Measurements from ENCODE around the gene MROH2B. TPM values are rescaled to one million over a fixed set of nuclear protein-coding genes. Genes with fewer than 3 reads are reported as not detected.

Gene MROH2B
- 1 to 10 TPM in 1 of 5 donors, under 1 TPM in 4; 0.13 to 2.7 (median 0.85) TPM for polyA plus RNA-seq (ENCODE audit: insufficient read depth in 1 of 5, insufficient read length in 5 of 5, low replicate concordance in 1 of 5)
- long read RNA-seq, donor 1 = 0 reads
- long read RNA-seq, donor 2 = 0 reads
- long read RNA-seq, donor 3 = 0 reads
- long read RNA-seq, donor 4 = 0 reads
- long read RNA-seq, donor 5 = 0 reads
- long read RNA-seq, donor 6 = 0 reads
- long read RNA-seq, donor 7 = 0 reads
- long read RNA-seq, donor 8 = 0 reads

DNA sequence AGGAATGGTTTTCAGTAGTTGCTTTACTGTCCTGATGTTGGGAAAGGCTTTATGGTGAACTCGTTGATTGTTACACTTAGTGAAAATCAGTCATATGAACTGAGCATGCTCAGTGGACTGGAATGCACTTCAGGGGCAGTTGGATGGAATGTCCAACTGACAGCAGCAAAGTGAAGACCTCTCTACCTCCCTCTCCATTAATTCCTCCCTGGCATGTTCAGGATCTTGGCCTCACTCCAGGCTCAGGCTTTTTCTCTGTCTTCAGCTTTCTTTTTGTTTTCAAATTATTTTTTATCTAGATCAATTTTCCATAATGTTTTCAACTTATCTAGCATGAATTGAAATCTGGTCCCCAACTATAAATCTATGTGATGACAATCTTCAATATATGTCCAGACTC lies at the start of gene MROH2B:
Gene MROH2B, minus strand, starts transcription at position 101 of the 400 bp plus-strand sequence. CDS start 490 bp downstream, outside the sequence.
- no peak for DNase-seq

DNA sequence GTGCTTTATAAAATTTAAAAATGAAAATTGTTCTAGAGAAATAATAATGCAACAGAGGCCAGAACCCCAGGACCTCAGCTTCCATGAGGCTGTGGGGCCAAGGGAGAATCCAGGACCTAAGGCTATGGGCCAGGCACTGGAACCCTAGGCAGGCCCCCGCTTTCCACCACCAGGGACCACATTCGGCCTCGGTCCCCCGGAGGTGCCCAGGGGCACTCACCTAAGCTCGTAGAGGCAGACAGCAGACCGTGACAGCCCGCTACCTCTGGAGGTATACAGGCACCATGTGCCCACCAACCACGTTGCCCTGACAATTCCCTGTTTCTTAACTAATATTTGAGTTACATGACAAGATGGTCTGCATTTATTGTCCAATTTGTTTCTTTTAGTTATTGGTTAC lies 49.5 kb upstream of the MROH2B start:
- no peak for DNase-seq

DNA sequence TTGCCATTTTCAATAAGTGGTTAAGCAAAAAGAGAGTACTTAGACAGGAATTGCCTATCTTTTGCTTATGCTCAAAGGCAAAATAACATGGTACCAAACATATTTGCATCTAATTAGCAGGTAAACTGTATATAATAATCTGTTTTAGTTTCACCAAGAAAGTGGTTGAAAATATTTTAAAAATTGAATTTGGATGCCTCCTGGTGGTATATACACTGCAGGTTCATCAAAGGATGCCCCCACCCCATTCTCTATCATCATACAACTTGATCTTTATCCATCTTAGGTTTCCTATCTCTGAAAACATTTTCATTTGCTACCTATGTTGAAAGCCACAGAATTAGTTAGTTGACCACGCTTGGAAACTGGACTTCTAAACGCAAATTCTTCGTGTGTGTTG lies 47.0 kb upstream of the MROH2B start:
- DNase-seq = no peak

DNA sequence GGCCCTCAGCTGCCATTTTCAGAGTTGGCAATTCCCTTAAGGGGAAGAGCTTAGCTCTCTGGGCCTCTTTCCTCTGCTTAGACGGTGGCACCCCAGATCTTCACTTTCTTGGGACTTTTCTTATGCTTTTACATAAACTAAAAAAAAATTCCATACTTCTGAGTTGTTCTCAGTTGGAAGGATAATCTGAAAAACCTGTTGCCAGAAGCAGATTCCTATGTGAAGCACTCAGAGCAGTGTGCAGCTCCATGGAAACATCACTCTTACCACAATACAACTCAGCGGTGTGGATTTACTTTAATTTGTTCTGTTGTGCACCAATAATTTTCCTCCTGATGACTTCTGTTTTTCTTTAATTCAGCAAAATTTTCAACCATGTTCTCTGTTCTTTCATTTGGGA lies 44.1 kb upstream of the MROH2B start:
- no peak for DNase-seq

DNA sequence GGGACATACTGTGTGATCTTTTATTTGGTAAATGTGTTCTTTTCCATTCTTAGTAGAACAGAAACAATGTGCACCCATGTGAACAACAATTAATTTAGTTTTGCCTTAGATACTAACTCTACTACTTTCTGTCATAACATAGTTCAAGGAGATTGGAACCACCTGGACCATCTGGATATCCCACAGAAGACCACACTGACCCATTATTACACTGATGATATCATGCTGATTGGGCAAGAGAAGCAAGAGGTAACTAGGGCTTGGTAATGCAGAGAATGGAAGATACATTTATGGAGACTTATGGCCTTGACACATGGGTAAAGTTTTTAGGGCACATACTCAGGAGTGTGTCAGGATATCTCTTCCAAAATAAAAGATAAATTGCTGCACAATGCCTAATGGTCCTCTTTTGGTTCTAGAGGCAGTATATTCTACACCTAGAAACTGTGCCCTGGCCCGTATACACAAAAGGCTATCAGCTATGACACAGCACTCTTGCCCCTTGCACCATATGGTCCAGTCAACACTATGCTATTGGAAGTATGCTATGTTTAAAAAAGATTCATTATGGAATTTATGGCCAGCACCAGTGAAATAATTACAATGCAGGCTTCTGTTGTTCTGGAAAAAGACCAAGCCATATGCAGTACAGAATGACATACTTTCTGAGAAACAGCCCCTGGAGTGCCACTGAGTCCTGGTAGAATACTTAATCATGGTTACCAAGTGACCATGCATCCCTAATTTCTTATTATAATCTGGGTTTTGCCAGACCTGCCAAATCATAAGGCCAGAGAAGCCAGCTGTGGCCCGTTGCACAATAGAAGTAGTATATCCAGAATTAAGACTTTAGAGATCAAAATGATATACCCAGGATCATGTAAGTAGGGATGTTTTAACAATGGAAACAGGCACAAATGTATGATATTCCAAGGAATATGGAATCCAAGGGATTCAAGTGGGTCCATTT lies 41.6 kb upstream of the MROH2B start:
- no peak for DNase-seq

DNA sequence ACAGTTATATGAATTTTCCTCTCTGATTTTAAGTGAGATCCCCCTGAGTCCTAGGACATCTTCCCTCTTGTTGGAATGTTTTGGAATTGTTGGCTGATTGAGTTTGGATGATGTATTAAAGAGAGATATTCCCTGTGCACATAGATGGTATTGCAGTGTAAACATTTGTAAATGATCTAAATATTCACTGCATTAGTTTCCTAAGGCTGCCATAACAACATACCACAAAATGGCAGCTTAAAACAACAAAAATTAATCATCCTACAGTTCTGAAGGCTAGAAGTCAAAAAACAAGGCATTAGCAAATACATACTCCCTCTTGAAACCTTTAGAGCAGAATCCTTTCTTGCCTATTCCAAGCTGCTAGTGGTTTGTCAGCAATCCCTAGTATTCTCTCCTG lies 38.0 kb upstream of the MROH2B start:
- no peak for DNase-seq

DNA sequence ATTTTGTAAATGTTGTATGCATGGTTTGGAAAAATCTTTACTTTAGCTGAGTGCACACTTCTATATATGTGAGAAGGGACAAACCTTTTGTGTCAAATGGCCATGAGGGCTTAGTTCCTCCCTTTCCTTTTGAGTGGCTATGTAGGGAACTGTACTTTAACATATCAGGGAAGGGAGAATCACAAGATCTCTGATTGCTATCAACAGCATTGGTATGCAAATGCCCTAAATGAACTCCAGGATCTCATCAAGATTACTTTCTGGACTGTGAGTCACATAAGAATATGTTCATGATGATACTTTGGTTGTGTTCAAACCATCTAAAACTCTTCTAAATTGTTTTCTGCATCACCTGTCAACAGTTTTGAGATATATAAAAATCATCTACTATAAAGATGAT lies 31.2 kb upstream of the MROH2B start:
- DNase-seq = no peak

DNA sequence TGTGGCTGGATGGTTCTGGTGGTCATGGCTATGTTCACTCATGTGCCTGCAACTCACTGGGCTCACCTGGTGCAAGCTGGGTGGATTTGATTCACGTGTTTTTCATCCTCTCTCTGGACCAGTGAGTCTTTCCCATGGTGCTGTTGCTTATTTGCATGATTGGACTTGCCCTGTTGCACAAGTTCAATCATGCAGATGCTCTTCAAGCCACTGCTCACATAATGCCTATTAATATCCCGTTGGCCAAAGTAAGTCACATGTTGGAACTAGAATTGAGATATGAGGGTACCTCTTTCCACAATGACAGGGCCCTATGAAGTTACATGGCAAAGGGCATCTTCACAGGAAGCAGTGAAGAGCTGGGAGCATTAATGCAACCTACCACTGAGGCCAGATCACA lies 26.5 kb upstream of the MROH2B start:
- no peak for DNase-seq

DNA sequence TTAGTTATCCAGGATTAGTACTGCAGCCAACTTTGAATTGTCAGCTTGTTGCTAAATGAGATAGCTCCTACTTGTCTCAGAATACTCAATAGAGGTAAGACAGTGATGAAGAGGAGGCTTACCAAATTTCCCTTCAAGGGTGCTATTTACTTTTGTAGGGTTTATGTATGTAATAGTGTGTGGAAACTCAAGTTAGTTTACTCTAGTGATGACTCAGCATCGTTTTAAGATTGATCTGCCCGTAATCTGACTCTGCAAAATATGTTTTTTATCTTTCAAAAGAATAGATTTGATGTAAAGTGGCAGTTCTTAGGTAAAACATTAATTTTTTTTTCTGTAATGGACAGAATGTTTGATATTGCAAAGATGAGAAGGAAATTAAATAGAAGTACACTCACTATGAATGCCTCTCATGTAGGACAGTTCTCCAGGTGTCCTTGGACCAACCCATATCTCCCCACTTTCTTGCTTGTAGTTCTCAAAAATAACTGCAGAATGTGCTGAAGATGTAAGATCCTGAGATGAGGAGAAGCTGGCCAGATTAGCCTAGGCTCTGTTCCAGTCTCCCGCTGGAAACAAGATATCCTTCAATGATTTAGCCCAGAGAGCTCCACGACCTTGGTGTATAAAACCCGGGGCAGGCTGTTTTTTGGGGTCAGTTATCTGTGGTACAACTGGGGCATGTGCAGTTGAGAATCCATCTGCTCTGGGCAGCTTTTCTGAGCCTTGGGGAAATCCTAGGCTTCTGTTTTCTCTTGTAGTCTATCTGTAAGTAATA lies 24.4 kb upstream of the MROH2B start:
- DNase-seq = no peak

DNA sequence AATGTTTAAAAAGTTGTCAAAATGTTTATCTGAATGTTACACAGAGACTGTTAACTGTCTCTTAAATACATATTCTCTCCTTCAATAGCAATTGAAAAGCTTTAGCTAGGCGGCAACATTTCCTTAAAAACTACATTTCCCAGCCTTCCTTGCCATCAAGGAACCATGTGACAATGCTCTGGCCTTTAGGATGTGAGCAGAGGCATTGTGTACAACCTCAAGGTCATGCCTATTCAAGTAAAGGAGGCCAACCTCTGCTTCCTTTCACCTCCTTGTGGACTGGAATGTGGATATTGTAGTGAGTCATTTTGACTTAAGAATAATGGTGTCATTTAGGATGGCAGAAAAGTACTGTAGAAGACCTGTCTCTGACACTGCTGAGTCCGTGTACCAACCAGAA lies 23.7 kb upstream of the MROH2B start:
- DNase-seq = no peak

DNA sequence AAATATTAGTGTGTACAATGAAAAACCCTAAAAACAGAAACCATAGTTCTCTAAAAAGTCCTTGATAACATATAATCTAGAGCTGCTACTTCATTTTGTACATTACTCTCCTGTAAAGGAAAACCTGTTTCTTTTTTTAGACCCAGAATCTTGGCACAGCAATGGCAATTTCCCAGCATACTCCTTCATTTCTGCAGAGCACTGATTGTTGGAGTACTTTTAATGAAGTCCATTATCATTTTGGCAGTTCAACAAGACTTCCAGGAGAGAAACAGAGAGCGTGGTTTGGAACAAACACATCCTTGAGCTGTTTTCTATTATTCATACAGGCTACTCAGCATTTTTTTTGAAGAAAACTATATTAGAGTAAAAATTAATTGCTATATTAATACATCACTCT lies 22.7 kb upstream of the MROH2B start:
- DNase-seq = no peak

DNA sequence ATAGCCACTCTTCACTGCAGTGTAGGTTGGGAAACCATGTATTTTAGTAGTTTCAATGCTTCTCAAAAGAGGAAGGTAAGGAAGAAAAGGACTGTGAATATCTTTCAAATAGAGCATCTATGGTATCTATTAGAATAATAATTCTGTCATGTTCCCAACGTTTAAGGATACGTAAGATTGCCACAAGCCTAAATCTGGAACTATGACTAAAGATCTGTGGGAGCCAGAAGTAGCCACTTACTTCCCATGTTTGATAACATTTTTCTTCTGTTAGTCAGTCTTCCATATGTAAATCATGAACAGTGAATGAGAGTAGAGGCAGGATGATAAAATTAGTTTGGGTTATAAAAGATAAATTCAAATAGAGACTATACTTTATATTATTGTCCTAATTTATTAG lies 16.3 kb upstream of the MROH2B start:
- no peak for DNase-seq

DNA sequence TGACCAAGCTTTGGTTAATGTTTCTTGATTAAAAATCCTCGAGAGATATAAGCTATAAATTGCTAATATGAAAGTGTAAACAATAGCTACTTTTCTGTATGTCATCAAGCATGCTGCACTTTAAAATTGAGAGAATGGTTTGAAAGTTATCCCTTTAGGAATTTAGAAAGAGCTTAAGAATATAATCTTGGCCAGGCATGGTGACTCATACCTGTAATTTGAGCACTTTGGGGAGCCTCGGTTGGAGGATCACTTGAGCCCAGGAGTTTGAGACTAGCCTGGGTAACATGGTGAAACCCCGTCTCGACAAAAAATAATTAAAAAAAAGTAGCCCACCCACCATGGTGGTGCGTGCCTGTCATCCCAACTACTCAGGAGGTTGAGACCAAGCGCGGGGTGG lies 12.2 kb upstream of the MROH2B start:
- no peak for DNase-seq

DNA sequence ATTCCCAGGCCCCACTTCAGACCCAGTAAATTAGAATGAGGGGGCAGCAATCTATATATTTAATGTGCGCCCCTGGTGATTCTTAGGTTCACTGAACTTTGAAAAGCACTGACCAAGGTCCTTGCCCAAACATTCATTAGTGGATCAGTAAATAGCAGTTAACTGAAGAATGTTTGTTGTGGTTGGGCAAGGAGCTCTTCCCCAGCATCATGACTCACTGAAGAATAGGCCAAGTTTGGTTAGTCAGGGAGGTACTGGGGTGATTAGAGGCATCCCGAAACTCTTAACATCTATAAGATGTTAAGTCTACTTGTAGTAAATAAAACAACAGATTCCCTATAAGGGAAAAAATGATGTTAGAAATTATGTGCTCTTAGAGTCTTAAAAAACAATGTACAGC lies 833 bp upstream of the MROH2B start:
- DNase-seq = no peak

DNA sequence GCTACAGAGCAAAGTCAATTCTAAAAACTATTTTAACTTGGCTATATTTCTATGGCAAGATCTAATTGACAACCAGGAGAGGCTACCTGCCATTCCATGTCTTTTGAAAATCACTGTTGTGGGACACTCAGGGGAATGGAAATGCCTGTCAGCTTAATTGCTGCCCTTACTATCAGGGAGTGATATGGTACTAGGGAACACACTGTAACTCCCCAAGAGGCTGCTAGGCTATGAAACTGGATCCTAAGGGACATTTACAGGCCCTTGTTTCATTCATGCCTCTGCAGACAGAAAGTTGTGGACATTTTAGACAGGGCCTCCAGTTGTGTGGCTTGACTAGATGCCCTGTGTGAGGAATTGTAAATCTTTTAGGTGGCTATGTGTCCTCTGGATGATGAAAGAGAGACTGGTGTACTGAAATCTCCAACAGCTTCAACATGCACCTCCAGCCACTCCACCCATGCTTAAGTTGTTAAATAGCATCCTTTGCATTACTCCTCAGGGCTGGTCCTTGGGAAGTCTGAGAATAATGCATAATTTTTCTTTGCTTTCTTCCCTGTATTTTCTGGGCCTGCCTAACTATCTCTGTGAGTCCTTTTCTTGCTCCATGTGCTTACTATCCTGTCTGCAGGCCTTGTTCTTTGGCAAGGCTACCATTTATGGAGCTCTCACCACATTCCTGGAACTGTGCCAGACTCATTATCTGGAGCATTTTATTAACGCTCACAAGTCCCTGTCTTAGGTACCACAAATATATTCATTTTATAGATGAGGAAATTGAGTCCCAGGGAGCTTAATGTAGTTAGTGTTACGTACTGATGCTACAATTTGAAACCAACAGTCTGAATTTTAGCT lies 3.2 kb downstream of the MROH2B start:
- no peak for DNase-seq

DNA sequence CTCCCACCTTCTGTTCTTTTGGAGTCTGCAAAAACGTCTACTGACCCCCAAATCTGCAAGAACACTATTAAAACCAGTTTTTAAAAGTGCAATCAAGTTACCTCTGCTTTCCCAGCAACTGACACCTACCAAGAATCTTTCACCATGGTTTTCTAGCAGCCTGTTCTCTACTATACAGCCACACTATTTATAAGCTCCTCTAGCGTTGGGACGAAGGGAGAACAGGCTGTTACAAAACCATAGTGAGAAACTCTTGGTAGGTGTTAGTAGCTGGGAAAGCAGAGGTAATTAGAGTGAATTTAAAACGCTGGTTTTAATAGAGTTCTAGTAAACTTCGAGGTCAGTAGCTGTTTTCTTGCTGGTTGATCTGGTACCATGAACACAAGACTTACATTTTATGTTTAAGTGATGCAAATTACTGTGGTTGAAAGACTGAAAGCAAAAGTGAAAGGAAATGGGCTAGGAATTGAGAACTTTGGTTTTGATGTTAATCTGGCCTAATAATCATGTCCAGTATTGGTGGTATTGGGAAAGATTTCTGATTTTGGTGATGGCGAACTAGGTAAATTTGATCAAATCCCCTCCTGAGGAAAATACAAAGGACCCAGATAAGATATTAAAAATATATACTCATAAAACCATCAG lies 5.3 kb downstream of the MROH2B start:
- no peak for DNase-seq

DNA sequence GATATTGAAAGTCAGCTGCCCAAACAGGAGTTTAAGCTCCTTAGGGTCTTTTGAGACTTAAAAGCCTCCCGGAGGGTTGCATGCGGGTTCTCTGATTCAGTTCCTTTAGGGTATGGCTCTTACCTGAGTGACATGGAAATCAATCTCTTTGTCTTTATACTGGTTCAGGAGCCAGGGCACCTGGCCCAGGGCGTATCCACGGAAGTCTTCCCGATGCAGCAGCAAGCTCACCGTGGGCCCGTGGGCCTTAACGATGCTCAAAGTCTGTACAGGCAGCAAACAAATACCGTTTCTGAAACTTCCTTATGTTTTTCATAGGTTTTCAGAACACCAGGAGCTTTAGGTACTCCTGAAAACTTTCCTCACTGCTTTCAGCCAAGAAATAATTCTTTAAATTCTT lies 13.2 kb downstream of the MROH2B start:
- DNase-seq = no peak

DNA sequence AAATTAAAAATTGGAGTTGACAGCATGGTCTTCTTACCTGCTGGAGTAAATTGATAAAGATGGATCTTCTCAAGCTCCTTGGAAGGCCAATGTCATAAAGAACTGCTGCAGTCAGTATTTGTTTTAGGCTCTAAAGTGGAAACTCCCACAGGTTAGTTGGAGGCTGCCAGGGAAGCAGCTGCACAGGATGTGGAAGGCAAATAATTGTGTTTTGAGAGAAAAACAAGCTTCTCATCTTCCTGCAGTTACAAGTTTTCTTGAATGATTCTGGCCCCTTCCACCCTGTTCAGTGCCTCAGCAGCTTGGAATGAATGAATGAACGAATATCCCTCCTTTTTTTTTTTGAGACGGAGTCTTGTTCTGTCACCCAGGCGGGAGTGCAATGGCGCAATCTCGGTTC lies 13.9 kb downstream of the MROH2B start:
- DNase-seq = no peak

DNA sequence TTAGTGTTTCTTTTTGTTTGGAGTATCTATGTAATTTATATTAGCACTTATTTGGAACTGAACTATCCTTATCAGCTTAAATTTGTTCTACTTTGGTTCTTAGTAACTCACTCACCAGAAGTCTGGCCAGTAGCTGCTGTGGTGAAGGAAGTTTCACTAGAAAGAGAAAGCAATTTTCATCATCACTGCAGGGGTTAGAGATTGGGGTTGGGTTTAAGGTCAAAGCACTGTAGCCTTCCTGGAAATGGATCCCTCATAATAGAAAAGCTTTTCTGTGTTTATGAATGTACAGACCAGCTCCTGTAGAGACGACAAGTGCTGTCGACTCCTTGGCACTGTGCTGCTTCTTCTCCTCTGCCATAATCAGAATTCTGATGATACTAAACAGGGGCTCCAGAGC lies 22.2 kb downstream of the MROH2B start:
- no peak for DNase-seq

DNA sequence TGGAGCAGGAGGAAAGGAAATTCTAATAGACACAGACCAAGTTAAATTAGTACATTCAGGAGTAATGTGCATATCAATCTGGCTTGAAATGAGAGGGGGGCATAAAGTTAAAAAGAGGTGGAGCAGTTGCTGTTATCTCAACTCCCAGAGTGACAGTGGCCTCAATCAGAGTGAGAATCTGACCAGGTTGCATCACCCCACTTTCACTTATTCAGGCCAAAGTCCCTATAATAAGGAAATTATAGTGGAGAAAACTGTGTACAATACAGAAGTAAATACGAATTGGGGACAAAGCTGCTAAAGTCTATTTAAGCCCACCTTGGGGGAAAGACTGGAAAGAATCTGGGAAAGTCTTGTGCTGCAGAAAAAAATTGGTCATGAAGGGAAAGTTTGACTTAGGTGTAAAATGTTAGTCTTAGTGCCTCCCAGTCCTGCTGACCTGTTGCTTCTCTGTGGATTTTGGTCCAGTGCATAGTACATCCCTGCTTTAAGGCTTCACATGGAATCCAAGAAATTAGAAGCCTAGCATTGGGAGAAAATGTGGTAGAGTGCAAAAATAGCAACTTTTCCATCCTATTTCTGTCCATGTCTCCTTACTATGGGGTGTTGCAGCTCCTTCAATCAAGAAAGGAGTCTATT lies 27.9 kb downstream of the MROH2B start:
- no peak for DNase-seq
